ENCODE results near the gene TUBB.

- TF ChIP-seq HDGF (IDR thresholded peaks at IDR 0.05; ENCODE audit: borderline replicate concordance) (no peak), SP1 (IDR thresholded peaks at IDR 0.05) (no peak), FOXK2 (IDR thresholded peaks at IDR 0.05) (no peak), FOXM1 (IDR thresholded peaks at IDR 0.05; ENCODE audit: borderline replicate concordance) (no peak), TARDBP (IDR thresholded peaks at IDR 0.05) (no peak), BHLHE40 (IDR thresholded peaks at IDR 0.05; ENCODE audit: borderline replicate concordance) (no peak), PKNOX1 (IDR thresholded peaks at IDR 0.05) (no peak)
These were observed 34.8 kb upstream of the TUBB start for GRCh38 chr6:30685157-30686008.

Measured in HEK293T (cell line).